Measurements from ENCODE around the gene CAPZB.

DNA sequence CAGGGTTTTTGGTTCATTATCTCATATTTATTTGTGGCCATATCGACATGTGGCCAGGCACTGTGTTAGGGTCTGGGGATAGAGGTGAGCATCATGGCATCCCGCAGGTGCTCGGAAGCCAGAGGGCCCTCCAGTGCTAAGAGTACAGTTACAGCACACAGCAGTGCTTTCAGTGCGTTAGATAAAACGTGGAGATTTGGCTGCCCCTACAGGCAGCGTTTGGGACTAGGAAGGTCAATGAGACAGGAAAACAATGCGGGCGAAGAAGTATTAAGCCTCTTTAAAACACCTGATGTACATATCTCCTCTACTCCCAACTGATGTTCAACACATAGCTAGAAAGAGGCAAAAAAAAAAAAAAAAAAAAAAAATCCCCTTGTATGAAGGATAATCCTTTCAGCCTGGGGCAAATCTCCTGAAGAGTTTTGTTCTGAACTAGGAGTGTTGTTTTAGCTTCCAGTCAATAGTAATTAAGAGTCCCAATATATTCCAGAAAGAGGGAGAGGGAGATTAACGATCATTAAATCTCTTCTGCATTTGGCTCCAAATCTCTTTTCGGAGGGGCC is 80.1 kb downstream of the CAPZB start:
- no peak for TF ChIP-seq POLR2AphosphoS5 (IDR thresholded peaks at IDR 0.05; ENCODE audit: low read depth, low read length)
- no peak for TF ChIP-seq POLR2A (IDR thresholded peaks at IDR 0.05; ENCODE audit: low read depth, low read length)
